Amygdala (tissue), 56 donors: ENCODE measurements around the gene AKNA.

Source experiments
- DNase-seq, 56 donors: peaks; one replicate each; lab custom pipeline; 2025; lab: John Stamatoyannopoulos, UW

AKNA gene

GRCh38 chr9:114311571-114312512 lies 75.9 kb downstream of the AKNA start:
- no peak for DNase-seq

GRCh38 chr9:114310471-114311450 lies 77.0 kb downstream of the AKNA start:
- no peak for DNase-seq

- no peak for DNase-seq
These were observed 78.7 kb downstream of the AKNA start for GRCh38 chr9:114309096-114309495.

- no peak for DNase-seq
These were observed 79.3 kb downstream of the AKNA start for GRCh38 chr9:114308361-114308950.

GRCh38 chr9:114307899-114308267 lies 79.9 kb downstream of the AKNA start:
- no peak for DNase-seq

- DNase-seq, result no peak
These were observed 83.2 kb downstream of the AKNA start for GRCh38 chr9:114304416-114305188.

- DNase-seq, result no peak
These were observed 83.8 kb downstream of the AKNA start for GRCh38 chr9:114303977-114304376.

- no peak for DNase-seq
These were observed 84.2 kb downstream of the AKNA start for GRCh38 chr9:114303571-114303970.

GRCh38 chr9:114302727-114303126 lies 85.1 kb downstream of the AKNA start:
- DNase-seq, result no peak

- DNase-seq, result no peak
These were observed 85.8 kb downstream of the AKNA start for GRCh38 chr9:114301798-114302565.

- DNase-seq, result no peak
These were observed 86.7 kb downstream of the AKNA start for GRCh38 chr9:114300846-114301797.

GRCh38 chr9:114300153-114300845 lies 87.5 kb downstream of the AKNA start:
- DNase-seq, result no peak

- no peak for DNase-seq
These were observed 88.3 kb downstream of the AKNA start for GRCh38 chr9:114299286-114300152.

GRCh38 chr9:114296338-114296737 lies 91.4 kb downstream of the AKNA start:
- DNase-seq, result no peak

GRCh38 chr9:114294664-114295063 lies 93.1 kb downstream of the AKNA start:
- DNase-seq, result no peak

- no peak for DNase-seq
These were observed 95.7 kb downstream of the AKNA start for GRCh38 chr9:114291886-114292590.
